ENCODE data around the gene LRRC25.

The LRRC25 gene

GRCh38 chr19:18397242-18398202, at the start of gene LRRC25:
TSS of gene LRRC25 (minus strand) at chr19:18397622. CDS start at chr19:18396963, 659 bp downstream.
- DNase-seq, result peak; percentile 98

- DNase-seq, result no peak
Observed at GRCh38 chr19:18446811-18447359, 49.5 kb upstream of the LRRC25 start.

- DNase-seq, result no peak
Observed at GRCh38 chr19:18446145-18446810, 48.9 kb upstream of the LRRC25 start.

- no peak for DNase-seq
Observed at GRCh38 chr19:18445262-18445948, 48.0 kb upstream of the LRRC25 start.

- no peak for DNase-seq
Observed at GRCh38 chr19:18444513-18444912, 47.1 kb upstream of the LRRC25 start.

- DNase-seq, result no peak
Observed at GRCh38 chr19:18443831-18444230, 46.4 kb upstream of the LRRC25 start.

- no peak for DNase-seq
Observed at GRCh38 chr19:18443406-18443805, 46.0 kb upstream of the LRRC25 start.

GRCh38 chr19:18442941-18443340, 45.5 kb upstream of the LRRC25 start:
- DNase-seq, result no peak

- no peak for DNase-seq
Observed at GRCh38 chr19:18441804-18442788, 44.7 kb upstream of the LRRC25 start.

- DNase-seq, result no peak
Observed at GRCh38 chr19:18440936-18441803, 43.7 kb upstream of the LRRC25 start.

GRCh38 chr19:18440415-18440877, 43.0 kb upstream of the LRRC25 start:
- peak; percentile 51 for DNase-seq

- DNase-seq, result no peak
Observed at GRCh38 chr19:18439910-18440237, 42.5 kb upstream of the LRRC25 start.

GRCh38 chr19:18439025-18439909, 41.8 kb upstream of the LRRC25 start:
- no peak for DNase-seq

- no peak for DNase-seq
Observed at GRCh38 chr19:18438331-18439024, 41.1 kb upstream of the LRRC25 start.

- no peak for DNase-seq
Observed at GRCh38 chr19:18437491-18438330, 40.3 kb upstream of the LRRC25 start, which contains the start of gene ISYNA1. TSS of gene ISYNA1 (minus strand) at chr19:18438133. CDS start at chr19:18437979, 154 bp downstream.

- peak; percentile 69 for DNase-seq
Observed at GRCh38 chr19:18436671-18437490, 39.5 kb upstream of the LRRC25 start.

Measured in MV-4-11 (cell line).